Skeletal muscle satellite cell (primary cell): ENCODE data around the gene STYXL1.
"Not testable (repeated sequence)": the region's sequence is repeated elsewhere in the genome, so short reads cannot be mapped to it uniquely, and the experiment has no call there.

Experiments used
- H3K27me3 ChIP-seq: 2 replicates; pipeline ENCODE4 v1.7.0; 2013; ENCODE audit warnings: low read length; ENCODE audit not compliant: control insufficient read depth, insufficient read depth
- H3K36me3 ChIP-seq: 2 replicates; pipeline ENCODE4 v1.7.0; 2013; ENCODE audit warnings: mild to moderate bottlenecking, control low read depth, low read length; ENCODE audit not compliant: insufficient read depth
- H3K4me1 ChIP-seq: 2 replicates; pipeline ENCODE4 v1.7.0; 2013; ENCODE audit warnings: low read length; ENCODE audit not compliant: control insufficient read depth, insufficient read depth
- H3K4me2 ChIP-seq: 2 replicates; pipeline ENCODE4 v1.7.0; 2013; ENCODE audit warnings: mild to moderate bottlenecking, low read length
- H3K4me3 ChIP-seq: 2 replicates; pipeline ENCODE4 v1.7.0; 2013; ENCODE audit warnings: low read length
- H3K9ac ChIP-seq: 2 replicates; pipeline ENCODE4 v1.7.0; 2013; ENCODE audit warnings: mild to moderate bottlenecking, low read depth, low read length, moderate library complexity
- H3K9me3 ChIP-seq: replicated peaks from 2 replicates; pipeline ENCODE4 v1.7.0; 2013; ENCODE audit warnings: mild to moderate bottlenecking, control low read depth, low read length

Gene STYXL1

DNA sequence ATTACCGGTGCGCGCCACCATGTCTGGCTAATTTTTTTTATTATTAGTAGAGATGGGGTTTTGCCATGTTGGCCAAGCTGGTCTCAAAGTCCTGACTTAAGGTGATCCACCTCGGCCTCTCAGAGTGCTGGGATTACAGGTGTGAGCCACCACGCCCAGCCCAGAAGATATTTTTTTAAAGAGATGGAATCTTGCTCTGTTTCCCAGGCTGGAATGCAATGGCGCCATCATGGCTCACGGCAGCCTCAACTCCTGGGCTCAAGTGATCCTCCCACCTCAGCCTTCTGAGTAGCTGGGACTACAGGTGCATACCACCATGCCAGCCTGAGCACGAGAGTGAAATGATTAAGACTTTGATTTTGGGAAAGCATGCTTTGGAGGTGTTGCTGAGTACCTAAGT, 4.9 kb upstream of the STYXL1 start:
- H3K9ac ChIP-seq, H3K9me3 ChIP-seq, H3K4me3 ChIP-seq, H3K27me3 ChIP-seq, H3K4me2 ChIP-seq: not testable (repeated sequence)
- Histone ChIP-seq H3K4me1 (peaks cover 15% of the 10 kb centered on the region), H3K36me3 (peaks cover 23% of the 10 kb centered on the region)

- Histone ChIP-seq H3K9ac (no peak overlapping the region), H3K4me2 (no peak overlapping the region), H3K4me3 (no peak overlapping the region), H3K27me3 (no peaks in the 10 kb centered on the region), H3K4me1 (peaks cover 15% of the 10 kb centered on the region), H3K36me3 (peaks cover 14% of the 10 kb centered on the region), H3K9me3 (no peaks in the 10 kb centered on the region)
Measured at GRCh38 chr7:76051840-76052239, 4.0 kb upstream of the STYXL1 start.

GRCh38 chr7:76050545-76050944, 2.7 kb upstream of the STYXL1 start:
- Histone ChIP-seq H3K27me3 (no peaks in the 10 kb centered on the region), H3K9ac (no peak overlapping the region), H3K4me3 (no peak overlapping the region), H3K36me3 (peaks cover 11% of the 10 kb centered on the region), H3K4me2 (no peak overlapping the region), H3K4me1 (peaks cover 15% of the 10 kb centered on the region), H3K9me3 (no peaks in the 10 kb centered on the region)

DNA sequence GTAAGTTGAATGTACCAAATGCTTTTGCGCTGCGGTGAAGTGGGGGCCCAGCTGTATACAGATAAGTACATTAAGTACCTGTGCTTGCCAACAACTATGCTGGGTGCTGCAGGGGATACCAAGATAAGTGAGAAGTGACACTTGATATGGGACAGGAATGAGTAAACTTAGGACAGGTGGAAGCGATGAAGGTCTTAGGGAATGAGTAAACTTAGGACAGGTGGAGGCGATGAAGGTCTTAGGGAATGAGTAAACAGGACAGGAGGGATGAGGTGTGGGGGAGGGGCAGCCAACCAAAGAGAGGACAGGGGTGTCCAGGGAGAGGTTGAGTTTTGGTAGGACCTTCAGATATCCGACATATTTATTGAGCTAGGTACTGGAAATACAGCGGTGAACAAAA, 1.5 kb upstream of the STYXL1 start:
- Histone ChIP-seq H3K36me3 (peaks cover 11% of the 10 kb centered on the region), H3K27me3 (no peaks in the 10 kb centered on the region), H3K4me3 (peak overlapping the region; percentile 99), H3K9me3 (no peaks in the 10 kb centered on the region), H3K9ac (peak overlapping the region; percentile 99), H3K4me2 (peak overlapping the region; percentile 76), H3K4me1 (peaks cover 13% of the 10 kb centered on the region)

DNA sequence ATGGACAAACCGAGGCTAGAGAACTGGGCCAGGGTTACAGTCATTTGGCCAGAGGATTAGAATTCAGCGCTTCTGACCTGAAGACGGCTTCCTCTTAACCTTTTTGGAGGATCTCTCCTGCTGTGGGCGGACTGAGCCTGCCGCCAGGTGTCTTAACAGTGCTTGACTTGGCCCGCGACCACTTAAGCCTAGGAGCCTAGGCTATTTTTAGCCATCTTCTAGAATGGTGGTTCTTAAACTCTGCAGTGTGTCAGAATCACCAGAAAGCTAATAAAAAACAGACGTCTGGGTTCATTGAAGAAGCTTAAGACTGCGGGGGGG, 828 bp upstream of the STYXL1 start:
- Histone ChIP-seq H3K4me1 (peaks cover 7% of the 10 kb centered on the region), H3K27me3 (no peaks in the 10 kb centered on the region), H3K4me2 (peak overlapping the region; percentile 76)

GRCh38 chr7:76047305-76047810, 442 bp downstream of the STYXL1 start:
- Histone ChIP-seq H3K9me3 (no peaks in the 10 kb centered on the region), H3K27me3 (no peaks in the 10 kb centered on the region), H3K9ac (peak overlapping the region; percentile 99), H3K4me2 (peak overlapping the region; percentile 84), H3K36me3 (peaks cover 11% of the 10 kb centered on the region), H3K4me1 (peaks cover 5% of the 10 kb centered on the region), H3K4me3 (peak overlapping the region; percentile 99)

More for the DNA sequence above, 828 bp upstream of the STYXL1 start:
- Histone ChIP-seq H3K9ac (peak overlapping the region; percentile 99), H3K4me3 (peak overlapping the region; percentile 99), H3K36me3 (peaks cover 11% of the 10 kb centered on the region), H3K9me3 (no peaks in the 10 kb centered on the region)

- H3K9ac ChIP-seq, result no peak overlapping the region
- no peaks in the 10 kb centered on the region for H3K27me3 ChIP-seq
- H3K9me3 ChIP-seq, result no peaks in the 10 kb centered on the region
- peaks cover 5% of the 10 kb centered on the region for H3K4me1 ChIP-seq
- no peak overlapping the region for H3K4me2 ChIP-seq
- H3K4me3 ChIP-seq, result no peak overlapping the region
- no peaks in the 10 kb centered on the region for H3K36me3 ChIP-seq
Measured at GRCh38 chr7:76044375-76044865, 3.4 kb downstream of the STYXL1 start.

DNA sequence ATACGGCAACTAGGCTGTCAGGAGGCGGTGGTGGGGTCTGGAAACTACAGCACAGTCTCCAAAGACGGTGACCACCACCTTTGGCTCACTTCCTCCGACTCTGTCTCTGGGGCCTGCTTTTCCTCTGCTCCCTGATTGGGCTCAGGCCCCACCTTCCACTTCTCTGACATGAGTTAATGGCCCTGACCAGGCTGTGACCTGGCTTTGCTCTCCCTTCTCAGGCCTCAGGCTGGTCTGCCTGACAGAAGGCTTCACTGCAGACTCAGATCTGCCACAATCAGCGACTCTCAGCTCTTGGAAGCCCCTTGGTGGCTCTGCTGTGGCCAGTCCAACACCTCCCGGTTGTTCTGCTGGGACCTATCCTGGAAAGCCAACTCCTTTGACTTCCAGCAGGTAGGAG, 7.7 kb downstream of the STYXL1 start:
- Histone ChIP-seq H3K36me3 (no peaks in the 10 kb centered on the region), H3K4me3 (no peak overlapping the region), H3K9ac (no peak overlapping the region), H3K4me1 (peaks cover 7% of the 10 kb centered on the region), H3K9me3 (no peaks in the 10 kb centered on the region), H3K4me2 (no peak overlapping the region), H3K27me3 (no peaks in the 10 kb centered on the region)

DNA sequence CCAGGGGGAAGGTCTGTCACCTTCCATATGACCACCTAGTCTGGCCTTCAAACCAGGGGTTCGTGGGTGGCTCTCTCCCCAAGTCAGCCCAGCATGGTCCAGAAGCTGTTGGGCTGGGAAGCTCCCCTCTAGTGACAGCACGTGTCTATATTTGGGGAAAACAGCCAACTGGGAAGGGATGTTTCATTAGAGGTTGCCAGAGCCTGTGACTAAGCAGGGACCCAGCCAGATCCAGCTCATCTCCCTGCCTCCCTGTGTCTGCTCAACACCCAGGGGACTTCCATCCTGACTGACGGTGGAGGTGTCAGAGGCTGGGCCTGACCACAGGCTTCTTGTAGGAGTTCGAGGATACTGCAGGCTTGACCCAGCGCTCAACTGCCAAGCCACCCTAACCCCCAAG, 10.5 kb downstream of the STYXL1 start:
- Histone ChIP-seq H3K27me3 (no peaks in the 10 kb centered on the region), H3K9me3 (no peaks in the 10 kb centered on the region), H3K4me1 (peaks cover 7% of the 10 kb centered on the region), H3K4me2 (no peak overlapping the region), H3K36me3 (no peaks in the 10 kb centered on the region), H3K9ac (no peak overlapping the region), H3K4me3 (no peak overlapping the region)

DNA sequence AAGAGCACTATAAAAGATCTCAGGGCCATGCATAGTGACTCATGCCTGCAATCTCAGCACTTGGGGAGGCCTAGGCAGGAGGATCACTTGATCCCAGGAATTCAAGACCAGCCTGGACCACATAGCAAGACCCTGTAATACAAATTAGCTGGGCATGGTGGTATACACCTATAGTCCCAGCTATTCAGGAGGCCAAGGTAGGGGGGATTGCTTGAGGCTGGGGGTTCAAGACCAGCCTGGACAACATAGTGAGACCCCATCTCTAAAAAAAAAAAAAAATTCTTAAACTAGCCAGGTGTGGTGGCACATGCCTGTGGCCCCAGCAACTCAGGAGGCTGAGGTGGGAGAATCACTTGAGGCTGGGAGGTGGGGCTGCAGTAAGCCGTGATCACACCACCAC, 15.8 kb downstream of the STYXL1 start:
- no peak overlapping the region for H3K9ac ChIP-seq
- H3K36me3 ChIP-seq, result peaks cover 6% of the 10 kb centered on the region
- no peak overlapping the region for H3K4me3 ChIP-seq
- peaks cover under 1% of the 10 kb centered on the region for H3K4me1 ChIP-seq
- no peaks in the 10 kb centered on the region for H3K27me3 ChIP-seq
- no peaks in the 10 kb centered on the region for H3K9me3 ChIP-seq
- H3K4me2 ChIP-seq, result no peak overlapping the region

GRCh38 chr7:76029682-76030081, 18.1 kb downstream of the STYXL1 start:
- H3K4me3 ChIP-seq, H3K4me2 ChIP-seq, H3K27me3 ChIP-seq: not testable (repeated sequence)

GRCh38 chr7:76023002-76023401, 24.8 kb downstream of the STYXL1 start:
- Histone ChIP-seq H3K4me2 (no peak overlapping the region), H3K9ac (no peak overlapping the region), H3K9me3 (no peaks in the 10 kb centered on the region), H3K36me3 (peaks cover 17% of the 10 kb centered on the region), H3K27me3 (no peaks in the 10 kb centered on the region), H3K4me3 (no peak overlapping the region), H3K4me1 (no peaks in the 10 kb centered on the region)

More at GRCh38 chr7:76029682-76030081, 18.1 kb downstream of the STYXL1 start:
- not testable (repeated sequence) for H3K36me3 ChIP-seq, H3K9ac ChIP-seq, H3K4me1 ChIP-seq, H3K9me3 ChIP-seq
